GM06990 (cell line): Measurements from ENCODE around the gene MYPN.
A peak's percentile ranks its signal among the peaks of the same experiment; 100 is the strongest.
"Not testable (repeated sequence)": the region's sequence is repeated elsewhere in the genome, so short reads cannot be mapped to it uniquely, and the experiment has no call there.

Experiments used
- DNase-seq: peaks from one replicate; pipeline ENCODE4 v3.0.0-alpha.2; 2011; ENCODE audit not compliant: insufficient read length; ENCODE audit errors: extremely low read depth
- H3K27me3 ChIP-seq: replicated peaks from 2 replicates; pipeline ENCODE4 v1.6.0; 2011; ENCODE audit warnings: low read length; ENCODE audit not compliant: control insufficient read depth, insufficient read depth
- H3K36me3 ChIP-seq: 2 replicates; pipeline ENCODE4 v1.5.1; 2011; ENCODE audit warnings: low read length; ENCODE audit not compliant: control insufficient read depth, insufficient read depth
- H3K4me3 ChIP-seq: replicated peaks from 2 replicates; pipeline ENCODE4 v1.5.1; 2011; ENCODE audit warnings: low read depth, mild to moderate bottlenecking, control low read depth, low read length
- CTCF ChIP-seq: IDR thresholded peaks from 2 replicates; pipeline ENCODE4 v1.5.1; 2011; ENCODE audit warnings: low read length, control low read depth, mild to moderate bottlenecking, inconsistent platforms; ENCODE audit not compliant: insufficient read depth, poor library complexity, severe bottlenecking

The MYPN gene

GRCh38 chr10:68192113-68192512, 82.8 kb downstream of the MYPN start:
- Histone ChIP-seq H3K27me3 (no peaks in the 10 kb centered on the region), H3K36me3 (no peaks in the 10 kb centered on the region), H3K4me3 (no peak overlapping the region)
- TF ChIP-seq CTCF, result no peak
- no peak for DNase-seq

DNA sequence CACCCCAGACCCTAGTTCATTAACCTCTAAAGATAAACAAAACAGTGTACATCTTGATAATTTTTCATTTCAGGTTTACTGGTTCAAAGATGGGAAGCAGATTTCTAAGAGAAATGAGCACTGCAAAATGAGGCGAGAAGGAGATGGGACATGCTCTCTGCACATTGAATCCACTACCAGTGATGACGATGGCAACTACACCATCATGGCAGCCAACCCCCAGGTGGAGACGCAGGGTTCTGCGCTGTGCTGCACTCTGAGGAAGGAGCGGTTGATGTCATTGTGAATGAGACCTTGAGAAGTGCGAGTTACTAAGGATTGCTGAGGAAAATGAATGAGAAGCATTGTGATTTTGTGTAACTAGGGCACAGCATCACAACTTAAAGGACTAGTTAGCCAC, 85.0 kb downstream of the MYPN start:
- H3K36me3 ChIP-seq, result no peaks in the 10 kb centered on the region
- no peak for DNase-seq
- H3K27me3 ChIP-seq, result no peaks in the 10 kb centered on the region
- no peak overlapping the region for H3K4me3 ChIP-seq
- no peak for TF ChIP-seq CTCF

- H3K36me3 ChIP-seq, DNase-seq, H3K4me3 ChIP-seq, H3K27me3 ChIP-seq: not testable (repeated sequence)
Measured at GRCh38 chr10:68195776-68196175, 86.5 kb downstream of the MYPN start.

DNA sequence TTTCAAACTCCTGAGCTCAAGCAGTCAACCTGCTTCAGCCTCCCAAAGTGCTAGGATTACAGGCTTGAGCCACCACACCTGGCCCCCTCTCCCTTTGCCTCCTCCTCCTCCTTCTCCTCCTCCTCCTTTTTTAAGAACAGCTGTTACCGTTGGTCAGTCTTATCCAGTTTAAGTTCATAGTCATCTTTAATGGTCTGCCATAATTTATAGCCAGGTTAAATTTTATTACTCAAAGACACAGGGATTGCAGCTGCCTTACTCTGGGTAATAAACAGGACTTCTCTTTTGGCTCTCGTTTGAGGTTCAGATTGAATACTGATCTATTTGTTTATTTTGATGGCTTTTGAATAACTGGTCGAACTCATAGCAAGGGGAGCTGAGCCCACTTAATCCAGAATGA, 87.4 kb downstream of the MYPN start:
- DNase-seq, result no peak
- TF ChIP-seq CTCF, result no peak
- H3K27me3 ChIP-seq, result no peaks in the 10 kb centered on the region
- H3K36me3 ChIP-seq, result no peaks in the 10 kb centered on the region
- H3K4me3 ChIP-seq, result no peak overlapping the region

- H3K27me3 ChIP-seq, result no peaks in the 10 kb centered on the region; the same call in 1 of the 2 replicates
- no peak overlapping the region for H3K4me3 ChIP-seq
- no peak for TF ChIP-seq CTCF
- no peak for DNase-seq
- H3K36me3 ChIP-seq, result no peaks in the 10 kb centered on the region
Measured at GRCh38 chr10:68202960-68203353, 93.7 kb downstream of the MYPN start.

DNA sequence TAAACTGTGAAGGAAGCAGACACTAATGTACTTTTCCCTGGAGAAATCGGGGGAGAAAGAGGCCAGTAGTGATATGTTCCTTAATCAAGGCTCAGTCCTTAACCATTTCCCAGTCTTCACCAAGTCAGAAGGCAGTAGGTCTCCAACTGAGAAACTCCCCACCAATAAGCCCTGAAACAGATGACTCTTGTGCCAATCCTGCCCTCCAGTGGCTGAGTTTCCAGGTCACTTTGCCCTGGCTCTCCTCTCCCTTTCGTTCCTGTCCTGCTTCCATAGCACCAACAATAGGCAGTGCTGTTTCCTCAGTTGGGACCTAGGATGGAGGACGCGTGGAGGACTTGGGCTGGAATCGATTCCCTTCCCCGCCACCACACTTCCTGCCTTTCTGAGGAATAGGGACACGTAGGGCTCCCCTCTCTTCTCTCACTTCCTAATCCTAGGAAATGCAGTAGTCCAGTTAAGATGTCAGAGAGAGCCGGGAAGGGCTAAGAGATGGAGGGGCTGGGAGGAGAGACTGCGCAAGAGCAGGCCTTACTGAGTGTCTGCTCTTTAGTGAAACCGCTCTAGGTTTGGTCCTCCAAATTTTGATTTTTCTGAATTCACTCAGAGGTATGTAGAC, 99.2 kb downstream of the MYPN start:
- Histone ChIP-seq H3K36me3 (no peaks in the 10 kb centered on the region), H3K4me3 (no peak overlapping the region), H3K27me3 (no peaks in the 10 kb centered on the region)
- TF ChIP-seq CTCF, result peak; percentile 52
- DNase-seq, result no peak
